HG03469 (cell line): ENCODE results near the gene LGR4.
"Not testable (repeated sequence)": the region's sequence is repeated elsewhere in the genome, so short reads cannot be mapped to it uniquely, and the experiment has no call there.

ENCODE experiments used
- ATAC-seq: cut with Tn5 transposase; IDR thresholded peaks from one replicate; pipeline ENCODE4 v1.9.1; 2021; ENCODE audit warnings: mild to moderate bottlenecking, moderate library complexity, moderate number of reproducible peaks; ENCODE audit not compliant: unreplicated experiment

LGR4 gene

GRCh38 chr11:27472398-27473016 lies at the start of gene LGR4:
Gene LGR4, minus strand, starts transcription at chr11:27472790. Its CDS starts 488 bp downstream, at chr11:27472302.
- peak; percentile 75 for ATAC-seq

GRCh38 chr11:27520226-27520625 lies 47.6 kb upstream of the LGR4 start:
- ATAC-seq: no peak

- no peak for ATAC-seq
These were observed 45.9 kb upstream of the LGR4 start for GRCh38 chr11:27518518-27518917.

- not testable (repeated sequence) for ATAC-seq
These were observed 44.9 kb upstream of the LGR4 start for GRCh38 chr11:27517490-27517889.

GRCh38 chr11:27514558-27514957 lies 42.0 kb upstream of the LGR4 start:
- ATAC-seq: no peak

GRCh38 chr11:27514076-27514475 lies 41.5 kb upstream of the LGR4 start:
- no peak for ATAC-seq

- ATAC-seq: no peak
These were observed 40.8 kb upstream of the LGR4 start for GRCh38 chr11:27513389-27513788.

- ATAC-seq: no peak
These were observed 39.6 kb upstream of the LGR4 start for GRCh38 chr11:27512238-27512637.

- no peak for ATAC-seq
These were observed 37.3 kb upstream of the LGR4 start for GRCh38 chr11:27509908-27510307.

- no peak for ATAC-seq
These were observed 35.1 kb upstream of the LGR4 start for GRCh38 chr11:27507557-27508322.

- peak; percentile 90 for ATAC-seq
These were observed 33.9 kb upstream of the LGR4 start, which contains the start of gene LIN7C for GRCh38 chr11:27506200-27507182. Gene LIN7C, minus strand, starts transcription at chr11:27506769. Its CDS starts 17 bp downstream, at chr11:27506752.

GRCh38 chr11:27505781-27506180 lies 33.2 kb upstream of the LGR4 start:
- no peak for ATAC-seq

GRCh38 chr11:27504205-27504604 lies 31.6 kb upstream of the LGR4 start:
- no peak for ATAC-seq

- no peak for ATAC-seq
These were observed 28.5 kb upstream of the LGR4 start for GRCh38 chr11:27501100-27501499.

GRCh38 chr11:27497911-27498310 lies 25.3 kb upstream of the LGR4 start:
- ATAC-seq: no peak

GRCh38 chr11:27497284-27497866 lies 24.8 kb upstream of the LGR4 start:
- peak; percentile 71 for ATAC-seq

GRCh38 chr11:27496461-27496860 lies 23.9 kb upstream of the LGR4 start:
- ATAC-seq: no peak

GRCh38 chr11:27495710-27496300 lies 23.2 kb upstream of the LGR4 start:
- no peak for ATAC-seq

- ATAC-seq: no peak
These were observed 16.5 kb upstream of the LGR4 start for GRCh38 chr11:27489092-27489491.

GRCh38 chr11:27487706-27488105 lies 15.1 kb upstream of the LGR4 start:
- no peak for ATAC-seq
